Hematopoietic multipotent progenitor cell treated with erythropoietin and hydrocortisone succinate and interleukin-3 and kit ligand, for 4 days (in vitro differentiated cells): ENCODE results near the gene ARSB.
"Not testable (repeated sequence)": the region's sequence is repeated elsewhere in the genome, so short reads cannot be mapped to it uniquely, and the experiment has no call there.

Experiments
- DNase-seq: peaks from one replicate; pipeline ENCODE4 v3.0.0-alpha.2; 2015

ARSB gene

GRCh38 chr5:78993165-78993564 lies 8.1 kb upstream of the ARSB start:
- DNase-seq: peak; percentile 25

- DNase-seq: peak; percentile 78
Measured at GRCh38 chr5:78992146-78992545, 7.0 kb upstream of the ARSB start.

GRCh38 chr5:78989080-78989479 lies 4.0 kb upstream of the ARSB start:
- no peak for DNase-seq

- DNase-seq: peak; percentile 76
Measured at GRCh38 chr5:78985725-78986223, 664 bp upstream of the ARSB start.

- DNase-seq: peak; percentile 93
Measured at GRCh38 chr5:78984439-78985115, 533 bp downstream of the ARSB start.

- peak; percentile 41 for DNase-seq
Measured at GRCh38 chr5:78983601-78984438, 1.3 kb downstream of the ARSB start.

- not testable (repeated sequence) for DNase-seq
Measured at GRCh38 chr5:78983194-78983593, 1.9 kb downstream of the ARSB start.

- peak; percentile 53 for DNase-seq
Measured at GRCh38 chr5:78979909-78980308, 5.2 kb downstream of the ARSB start.

GRCh38 chr5:78979117-78979742 lies 5.9 kb downstream of the ARSB start:
- DNase-seq: no peak

GRCh38 chr5:78975035-78975434 lies 10.1 kb downstream of the ARSB start:
- DNase-seq: no peak

- DNase-seq: no peak
Measured at GRCh38 chr5:78974601-78975000, 10.5 kb downstream of the ARSB start.

GRCh38 chr5:78974011-78974410 lies 11.1 kb downstream of the ARSB start:
- DNase-seq: no peak

- peak; percentile 11 for DNase-seq
Measured at GRCh38 chr5:78972654-78973428, 12.3 kb downstream of the ARSB start.

GRCh38 chr5:78971998-78972397 lies 13.1 kb downstream of the ARSB start:
- no peak for DNase-seq

- DNase-seq: no peak
Measured at GRCh38 chr5:78968781-78969180, 16.3 kb downstream of the ARSB start.

- peak; percentile 73 for DNase-seq
Measured at GRCh38 chr5:78964889-78965288, 20.2 kb downstream of the ARSB start.

GRCh38 chr5:78961743-78962142 lies 23.4 kb downstream of the ARSB start:
- no peak for DNase-seq

- DNase-seq: no peak
Measured at GRCh38 chr5:78959767-78960166, 25.3 kb downstream of the ARSB start.

- no peak for DNase-seq
Measured at GRCh38 chr5:78958672-78959445, 26.3 kb downstream of the ARSB start.

GRCh38 chr5:78956901-78957300 lies 28.2 kb downstream of the ARSB start:
- DNase-seq: no peak

GRCh38 chr5:78953092-78953800 lies 31.9 kb downstream of the ARSB start:
- DNase-seq: no peak
